Stimulated activated CD8-positive, alpha-beta memory T cell treated with anti-CD3 and anti-CD28 coated beads, Interleukin-4, amount 100 ng/mL, for 4 hours (primary cell): ENCODE measurements around the gene MATN3.

Experiments
- DNase-seq, 2 donors: peaks; one replicate each; pipeline ENCODE4 v3.0.0-alpha.2; 2020; ENCODE audit warnings: low read depth in 2 of 2, low spot score in 1 of 2

Gene MATN3

GRCh38 chr2:20037660-20038059 lies 25.2 kb upstream of the MATN3 start:
- DNase-seq: no peak

- no peak for DNase-seq
These were observed 23.6 kb upstream of the MATN3 start for GRCh38 chr2:20035955-20036666.

GRCh38 chr2:20034821-20035220 lies 22.4 kb upstream of the MATN3 start:
- no peak for DNase-seq

- DNase-seq: no peak
These were observed 21.8 kb upstream of the MATN3 start for GRCh38 chr2:20034218-20034617.

GRCh38 chr2:20033322-20033721 lies 20.9 kb upstream of the MATN3 start:
- no peak for DNase-seq

- DNase-seq: no peak
These were observed 17.8 kb upstream of the MATN3 start for GRCh38 chr2:20030224-20030623.

- no peak for DNase-seq
These were observed 15.4 kb upstream of the MATN3 start for GRCh38 chr2:20027705-20028434.

GRCh38 chr2:20027260-20027677 lies 14.8 kb upstream of the MATN3 start:
- no peak for DNase-seq

- no peak for DNase-seq
These were observed 12.8 kb upstream of the MATN3 start for GRCh38 chr2:20025065-20025786.

- DNase-seq: no peak
These were observed 11.2 kb upstream of the MATN3 start for GRCh38 chr2:20023688-20024087.

GRCh38 chr2:20021405-20022009 lies 9.0 kb upstream of the MATN3 start:
- DNase-seq: no peak

- no peak for DNase-seq
These were observed 7.3 kb upstream of the MATN3 start for GRCh38 chr2:20019747-20020146.

- DNase-seq: no peak
These were observed 6.2 kb upstream of the MATN3 start for GRCh38 chr2:20018601-20019152.

- DNase-seq: no peak
These were observed 3.9 kb upstream of the MATN3 start for GRCh38 chr2:20016346-20016745.

GRCh38 chr2:20015482-20016083 lies 3.1 kb upstream of the MATN3 start:
- no peak for DNase-seq

GRCh38 chr2:20013126-20013849 lies 820 bp upstream of the MATN3 start:
- no peak for DNase-seq

- DNase-seq: no peak
These were observed 511 bp downstream of the MATN3 start for GRCh38 chr2:20012032-20012281.

GRCh38 chr2:20011276-20012031 lies 1.0 kb downstream of the MATN3 start:
- DNase-seq: no peak

GRCh38 chr2:20008703-20009102 lies 3.8 kb downstream of the MATN3 start:
- no peak for DNase-seq
